ENCODE results near the gene PDXP.

Gene PDXP

GRCh38 chr22:37628830-37629229 lies 29.7 kb upstream of the PDXP start:
- H3K4me3 ChIP-seq (ENCODE audit: low read length): no peak overlapping the region
- DNase-seq (ENCODE audit: low read depth): no peak
- TF ChIP-seq CTCF (conservative IDR thresholded peaks at IDR 0.05; ENCODE audit: low read length): no peak

GRCh38 chr22:37629928-37630327 lies 28.6 kb upstream of the PDXP start:
- TF ChIP-seq CTCF (conservative IDR thresholded peaks at IDR 0.05; ENCODE audit: low read length): no peak
- H3K4me3 ChIP-seq (ENCODE audit: low read length): no peak overlapping the region
- no peak for DNase-seq (ENCODE audit: low read depth)

GRCh38 chr22:37630839-37631435 lies 27.6 kb upstream of the PDXP start:
- H3K4me3 ChIP-seq (ENCODE audit: low read length): no peak overlapping the region
- DNase-seq (ENCODE audit: low read depth): no peak
- TF ChIP-seq CTCF (conservative IDR thresholded peaks at IDR 0.05; ENCODE audit: low read length): no peak

GRCh38 chr22:37631448-37632173 lies 26.9 kb upstream of the PDXP start:
- TF ChIP-seq CTCF (conservative IDR thresholded peaks at IDR 0.05; ENCODE audit: low read length): no peak
- no peak for DNase-seq (ENCODE audit: low read depth)

GRCh38 chr22:37632174-37633088 lies 26.1 kb upstream of the PDXP start:
- no peak for TF ChIP-seq CTCF (conservative IDR thresholded peaks at IDR 0.05; ENCODE audit: low read length)
- DNase-seq (ENCODE audit: low read depth): no peak

More at GRCh38 chr22:37631448-37632173, 26.9 kb upstream of the PDXP start:
- H3K4me3 ChIP-seq (ENCODE audit: low read length): no peak overlapping the region

GRCh38 chr22:37633089-37633624 lies 25.4 kb upstream of the PDXP start:
- DNase-seq (ENCODE audit: low read depth): no peak
- no peak overlapping the region for H3K4me3 ChIP-seq (ENCODE audit: low read length)
- no peak for TF ChIP-seq CTCF (conservative IDR thresholded peaks at IDR 0.05; ENCODE audit: low read length)

More at GRCh38 chr22:37632174-37633088, 26.1 kb upstream of the PDXP start:
- H3K4me3 ChIP-seq (ENCODE audit: low read length): no peak overlapping the region
